ENCODE measurements around the gene GTPBP1. TPM values are rescaled to one million over a fixed set of nuclear protein-coding genes. Genes with fewer than 3 reads are reported as not detected.

Gene GTPBP1
- total and polyA plus RNA-seq, 2 of the 13 experiments (the other 11 are each of a cell fraction or from before 2014, with no cell fraction given): 22.3 to 27.0 TPM

DNA sequence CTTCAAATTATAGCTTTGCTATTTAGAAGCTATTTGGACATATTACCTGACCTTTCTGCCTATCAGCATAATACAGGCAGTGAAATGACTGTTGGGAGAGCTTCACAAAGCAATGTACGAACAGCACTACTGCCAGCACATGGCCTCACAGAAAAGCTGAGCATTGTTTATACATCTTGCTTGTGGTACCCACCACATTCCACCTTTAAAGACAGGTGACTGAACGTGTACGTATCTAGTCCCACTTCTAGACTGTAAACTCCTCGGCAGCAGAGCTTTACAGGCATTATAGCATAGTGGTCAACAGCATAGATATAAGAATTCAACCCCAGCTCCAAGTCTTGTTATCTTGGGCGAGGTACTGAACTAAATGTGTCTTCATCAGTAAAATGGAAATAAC lies 6.6 kb upstream of the GTPBP1 start:
- no peak for DNase-seq (ENCODE audit: low spot score)
- Histone ChIP-seq H3K9me3 (ENCODE audit: low read length) (no peaks in the 10 kb centered on the region), H3K27me3 (ENCODE audit: control insufficient read depth in 1 of 2, insufficient read depth in 2 of 2, low read length in 2 of 2) (no peaks in the 10 kb centered on the region; a peak in 1 of 5 replicates), H2AFZ (ENCODE audit: low read length) (no peak overlapping the region), H3K4me1 (ENCODE audit: insufficient read depth, low read length) (peaks cover 78% of the 10 kb centered on the region), H3K79me2 (ENCODE audit: insufficient read depth, low read length) (peaks cover 46% of the 10 kb centered on the region), H3K27ac (ENCODE audit: extremely low read length, insufficient read depth, low read length) (peak overlapping the region; percentile 84), H3K4me3 (replicated peaks in 1 of 3; ENCODE audit: insufficient read depth in 1 of 3, low read depth in 2 of 3, low read length in 3 of 3) (peak overlapping the region; percentile 77 to 98 (median 91)), H3K9ac (ENCODE audit: insufficient read depth, low read depth, low read length) (peak overlapping the region; percentile 95), H3K4me2 (ENCODE audit: low read depth, low read length) (peak overlapping the region; percentile 76), H3K36me3 (replicated peaks in 1 of 2; ENCODE audit: control insufficient read depth in 1 of 2, insufficient read depth in 2 of 2, low read length in 2 of 2) (no peaks in the 10 kb centered on the region), H4K20me1 (ENCODE audit: insufficient read depth, low read length) (peaks cover 5% of the 10 kb centered on the region; the same call in 1 of the 2 replicates)
- no peak for TF ChIP-seq ZNF674 (CRISPR knock-in tag; IDR thresholded peaks at IDR 0.05; ENCODE audit: low read depth)
- TF ChIP-seq ZNF24 (IDR thresholded peaks at IDR 0.05): no peak
- TF ChIP-seq RFXANK (CRISPR knock-in tag; IDR thresholded peaks at IDR 0.05): no peak
- no peak for TF ChIP-seq ZNF775 (CRISPR knock-in tag; IDR thresholded peaks at IDR 0.05; ENCODE audit: borderline replicate concordance)
- 0 out of 2 replicates have a peak, but pooled peaks have one; percentile 23 for TF ChIP-seq KAT8 (CRISPR knock-in tag; IDR thresholded peaks at IDR 0.05)
- BruUV-seq (replicated peaks): no TSS peak
- in situ Hi-C loops (cut with HindIII; ENCODE audit: extremely low pct_ligation_motif_present, low pct_unique_long_range_greater_than_20kb) (no loop called here), intact Hi-C loops (cut with micrococcal nuclease; ENCODE audit: unreplicated experiment) (no loop called here)
- ChIA-PET CTCF (ENCODE audit: low intra/inter-chr PET ratio, low total read pairs) (no interaction called here), POLR2A (interaction anchor here (1.5 to 9.9 kb wide), 2 partner anchors 8 to 16 kb away, joined by 5 to 102 read pairs; partner anchors contain the start of gene TOMM22)
- WGBS (ENCODE audit: low lambda C conversion rate): 49% methylated on average over 5 of the region's 5 CpGs
- no peak for ATAC-seq
- FAIRE-seq: no peak

DNA sequence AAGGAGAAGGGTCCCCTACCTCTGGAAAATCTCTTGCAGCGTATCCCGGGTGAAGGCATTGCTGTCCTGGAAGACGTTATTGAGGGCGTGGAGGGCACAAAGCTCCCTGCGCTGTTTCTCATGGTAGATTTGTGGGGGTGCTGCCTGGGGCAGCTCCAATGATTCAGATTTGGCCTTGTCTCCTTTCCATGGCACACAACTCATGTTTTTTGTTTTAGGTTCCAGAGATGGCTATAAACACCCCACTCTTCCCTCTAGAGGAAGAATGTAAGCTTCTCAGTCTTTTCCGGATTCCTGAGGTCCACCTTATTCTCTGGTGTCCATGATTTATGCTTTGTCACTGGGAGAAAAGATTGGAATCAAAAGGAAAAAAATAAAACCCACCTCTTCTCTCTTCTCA lies 6.0 kb upstream of the GTPBP1 start:
- no peak overlapping the region for H2AFZ ChIP-seq (ENCODE audit: low read length)
- H3K36me3 ChIP-seq (replicated peaks in 1 of 2; ENCODE audit: control insufficient read depth in 1 of 2, insufficient read depth in 2 of 2, low read length in 2 of 2): no peaks in the 10 kb centered on the region
- WGBS (ENCODE audit: low lambda C conversion rate): 13% methylated on average over 6 of the region's 6 CpGs
- DNase-seq (ENCODE audit: low spot score) (peak; percentile 21), FAIRE-seq (no peak), ATAC-seq (no peak)
- ChIA-PET POLR2A (interaction anchor here (1.5 to 9.9 kb wide), 2 partner anchors 8 to 17 kb away, joined by 5 to 102 read pairs; partner anchors contain the start of gene TOMM22), CTCF (ENCODE audit: low intra/inter-chr PET ratio, low total read pairs) (no interaction called here)
- H3K79me2 ChIP-seq (ENCODE audit: insufficient read depth, low read length): peaks cover 42% of the 10 kb centered on the region
- no peaks in the 10 kb centered on the region for H3K9me3 ChIP-seq (ENCODE audit: low read length)
- peaks cover 5% of the 10 kb centered on the region; the same call in 1 of the 2 replicates for H4K20me1 ChIP-seq (ENCODE audit: insufficient read depth, low read length)
- intact Hi-C loops (cut with micrococcal nuclease; ENCODE audit: unreplicated experiment) (no loop called here), in situ Hi-C loops (cut with HindIII; ENCODE audit: extremely low pct_ligation_motif_present, low pct_unique_long_range_greater_than_20kb) (no loop called here)
- peak overlapping the region; percentile 95 for H3K9ac ChIP-seq (ENCODE audit: insufficient read depth, low read depth, low read length)
- H3K4me2 ChIP-seq (ENCODE audit: low read depth, low read length): peak overlapping the region; percentile 76
- TF ChIP-seq ZNF496 (CRISPR knock-in tag; IDR thresholded peaks at IDR 0.05; ENCODE audit: insufficient replicate concordance): no peak
- no peak for TF ChIP-seq TCF7L2 (IDR thresholded peaks at IDR 0.05; ENCODE audit: low read depth, low read length)
- TF ChIP-seq PAWR (CRISPR knock-in tag; IDR thresholded peaks at IDR 0.05; ENCODE audit: borderline replicate concordance): no peak
- no peak for TF ChIP-seq TARDBP (CRISPR knock-in tag; IDR thresholded peaks at IDR 0.05)
- TF ChIP-seq BORCS8-MEF2B (CRISPR knock-in tag; IDR thresholded peaks at IDR 0.05): no peak
- H3K27me3 ChIP-seq (ENCODE audit: control insufficient read depth in 1 of 2, insufficient read depth in 2 of 2, low read length in 2 of 2): no peaks in the 10 kb centered on the region; a peak in 1 of 5 replicates
- H3K27ac ChIP-seq (ENCODE audit: extremely low read length, insufficient read depth, low read length): peak overlapping the region; percentile 84
- TSS peak; percentile 86 for BruUV-seq (replicated peaks)
- H3K4me1 ChIP-seq (ENCODE audit: insufficient read depth, low read length): peaks cover 72% of the 10 kb centered on the region
- H3K4me3 ChIP-seq (replicated peaks in 1 of 3; ENCODE audit: insufficient read depth in 1 of 3, low read depth in 2 of 3, low read length in 3 of 3): peak overlapping the region; percentile 77 to 98 (median 91)
